Measurements from ENCODE around the gene CASP10. TPM values are rescaled to one million over a fixed set of nuclear protein-coding genes. Genes with fewer than 3 reads are reported as not detected.

Gene CASP10
- total RNA-seq, 1 donor from 2014 or later = 2.5 TPM

DNA sequence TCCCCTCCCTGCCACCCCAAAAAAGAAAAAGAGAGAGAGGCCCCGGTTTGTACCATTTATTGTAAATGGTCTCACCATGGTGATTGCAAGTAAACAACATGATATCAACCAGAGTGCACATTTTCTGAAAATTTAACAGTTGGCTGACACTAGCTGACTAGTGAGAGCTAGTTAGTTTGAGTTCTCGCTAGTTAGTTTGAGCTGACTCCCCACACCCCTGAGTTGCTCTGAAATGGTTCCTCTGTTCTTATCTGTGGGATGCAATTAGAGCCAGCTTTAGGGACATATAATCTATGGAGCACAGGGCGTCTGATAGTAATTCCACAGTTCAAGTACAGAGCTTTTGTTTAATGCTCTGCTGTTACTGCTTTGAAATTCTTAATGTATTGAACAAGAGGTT is 13.1 kb downstream of the CASP10 start:
- TF ChIP-seq CTCF (IDR thresholded peaks at IDR 0.05; ENCODE audit: insufficient read depth, low read length, poor library complexity, severe bottlenecking) = no peak
- no peak for DNase-seq (ENCODE audit: low read depth)
- Histone ChIP-seq H3K27me3 (ENCODE audit: control insufficient read depth, insufficient read depth, low read length) (no peaks in the 10 kb centered on the region), H3K36me3 (ENCODE audit: control insufficient read depth, insufficient read depth, low read length) (no peaks in the 10 kb centered on the region), H3K4me3 (ENCODE audit: low read depth, low read length) (no peak overlapping the region)

DNA sequence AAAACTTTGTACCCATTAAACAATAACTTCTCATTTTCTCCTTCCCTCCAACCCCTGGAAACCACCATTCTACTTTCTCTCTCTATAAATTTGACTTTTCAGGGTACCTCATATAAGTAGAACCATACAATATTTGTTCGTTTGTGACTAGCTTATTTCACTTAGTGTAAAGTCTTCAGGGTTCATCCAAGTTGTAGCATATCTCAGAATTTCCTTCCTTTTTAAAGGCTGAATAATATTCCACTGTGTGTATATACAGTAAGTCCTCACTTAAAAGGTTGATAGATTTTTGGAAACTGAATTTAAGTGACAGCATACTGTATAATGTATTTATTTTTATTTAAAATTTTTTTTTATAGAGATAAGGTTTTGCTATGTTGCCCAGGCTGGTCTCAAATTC is 13.9 kb downstream of the CASP10 start:
- Histone ChIP-seq H3K4me3 (ENCODE audit: low read depth, low read length) (no peak overlapping the region), H3K27me3 (ENCODE audit: control insufficient read depth, insufficient read depth, low read length) (no peaks in the 10 kb centered on the region), H3K36me3 (ENCODE audit: control insufficient read depth, insufficient read depth, low read length) (no peaks in the 10 kb centered on the region)
- TF ChIP-seq CTCF (IDR thresholded peaks at IDR 0.05; ENCODE audit: insufficient read depth, low read length, poor library complexity, severe bottlenecking) = no peak
- DNase-seq (ENCODE audit: low read depth) = no peak

DNA sequence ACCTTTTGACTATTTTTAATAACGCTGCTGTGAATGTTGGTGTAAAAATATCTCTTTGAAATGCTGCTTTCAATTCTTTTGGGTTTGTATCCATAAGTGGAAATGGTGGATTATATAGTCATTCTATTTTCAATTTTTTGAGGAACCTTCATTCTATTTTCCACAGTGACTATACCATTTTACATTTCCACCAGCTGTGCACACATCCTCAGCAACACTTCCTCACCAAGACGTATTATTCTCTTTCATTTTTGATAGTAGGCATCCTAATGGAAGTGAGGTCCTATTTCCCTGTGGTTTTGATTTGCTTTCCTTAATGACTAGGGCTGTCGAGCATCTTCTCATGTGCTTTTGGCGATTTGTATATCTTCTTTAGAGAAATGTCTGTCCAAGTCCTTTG is 14.8 kb downstream of the CASP10 start:
- TF ChIP-seq CTCF (IDR thresholded peaks at IDR 0.05; ENCODE audit: insufficient read depth, low read length, poor library complexity, severe bottlenecking) = no peak
- H3K36me3 ChIP-seq (ENCODE audit: control insufficient read depth, insufficient read depth, low read length) = no peaks in the 10 kb centered on the region
- DNase-seq (ENCODE audit: low read depth) = no peak
- H3K4me3 ChIP-seq (ENCODE audit: low read depth, low read length) = no peak overlapping the region
- no peaks in the 10 kb centered on the region for H3K27me3 ChIP-seq (ENCODE audit: control insufficient read depth, insufficient read depth, low read length)

DNA sequence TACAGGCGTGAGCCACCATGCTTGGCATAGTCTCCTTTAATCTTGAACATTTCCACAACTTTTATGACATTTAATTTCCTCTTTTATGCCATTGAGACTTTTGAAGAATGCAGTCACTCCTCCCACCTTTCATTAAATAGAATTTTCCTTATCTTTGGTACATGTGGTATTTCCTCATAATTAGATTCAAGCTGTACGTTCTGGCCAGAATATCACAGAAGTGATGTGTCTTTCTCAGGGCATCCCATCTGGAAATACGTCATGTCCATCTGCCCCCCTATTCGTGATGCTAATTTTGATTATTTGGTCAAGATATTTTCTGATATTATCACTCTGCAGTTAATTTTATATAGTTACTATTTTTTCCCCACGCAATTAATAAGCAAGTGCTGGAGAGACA is 16.9 kb downstream of the CASP10 start:
- no peak for DNase-seq (ENCODE audit: low read depth)
- Histone ChIP-seq H3K27me3 (ENCODE audit: control insufficient read depth, insufficient read depth, low read length) (no peaks in the 10 kb centered on the region), H3K36me3 (ENCODE audit: control insufficient read depth, insufficient read depth, low read length) (no peaks in the 10 kb centered on the region), H3K4me3 (ENCODE audit: low read depth, low read length) (no peak overlapping the region)
- no peak for TF ChIP-seq CTCF (IDR thresholded peaks at IDR 0.05; ENCODE audit: insufficient read depth, low read length, poor library complexity, severe bottlenecking)

GRCh38 chr2:201200345-201200744 is 17.4 kb downstream of the CASP10 start:
- H3K4me3 ChIP-seq (ENCODE audit: low read depth, low read length) = no peak overlapping the region
- DNase-seq (ENCODE audit: low read depth) = no peak
- TF ChIP-seq CTCF (IDR thresholded peaks at IDR 0.05; ENCODE audit: insufficient read depth, low read length, poor library complexity, severe bottlenecking) = no peak
- no peaks in the 10 kb centered on the region for H3K27me3 ChIP-seq (ENCODE audit: control insufficient read depth, insufficient read depth, low read length)
- H3K36me3 ChIP-seq (ENCODE audit: control insufficient read depth, insufficient read depth, low read length) = no peaks in the 10 kb centered on the region

DNA sequence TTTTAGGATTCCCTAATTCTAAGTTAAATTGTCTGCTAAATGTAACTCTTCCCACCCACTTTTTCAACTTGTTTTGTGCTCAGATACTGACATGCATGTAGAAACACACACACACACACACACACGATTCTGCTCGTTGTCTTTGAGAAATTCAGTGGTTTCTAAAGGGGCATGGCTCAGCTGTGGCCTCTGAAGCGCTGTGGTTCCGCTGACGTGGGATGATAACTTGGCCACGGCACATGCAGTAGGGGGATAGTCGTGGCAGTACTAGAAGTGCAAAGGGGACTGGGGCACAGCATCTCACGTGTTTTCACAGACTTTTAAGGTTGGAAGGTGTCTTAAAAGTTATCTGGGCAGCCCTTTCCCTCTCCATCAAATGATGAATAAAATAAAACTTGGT is 18.4 kb downstream of the CASP10 start:
- Histone ChIP-seq H3K36me3 (ENCODE audit: control insufficient read depth, insufficient read depth, low read length) (no peaks in the 10 kb centered on the region), H3K27me3 (ENCODE audit: control insufficient read depth, insufficient read depth, low read length) (no peaks in the 10 kb centered on the region), H3K4me3 (ENCODE audit: low read depth, low read length) (no peak overlapping the region)
- no peak for TF ChIP-seq CTCF (IDR thresholded peaks at IDR 0.05; ENCODE audit: insufficient read depth, low read length, poor library complexity, severe bottlenecking)
- DNase-seq (ENCODE audit: low read depth) = no peak

Measured in kidney epithelial cell (primary cell).